GM12891 (cell line): ENCODE results near the gene TMCC1.

Experiments used
- DNase-seq: peaks from one replicate; pipeline ENCODE4 v3.0.0; 2011; ENCODE audit warnings: low spot score; ENCODE audit not compliant: insufficient read length
- FAIRE-seq: peaks from 2 replicates; lab custom pipeline; 2011; peaks lifted over from hg19 to GRCh38; lab: Jason Lieb, UNC
- PAX5 ChIP-seq: IDR thresholded peaks from 2 replicates; pipeline ENCODE4 v1.6.1; 2011; ENCODE audit warnings: low read length, moderate library complexity, mild to moderate bottlenecking; ENCODE audit not compliant: insufficient read depth, severe bottlenecking
- POLR2A ChIP-seq: IDR thresholded peaks from 2 replicates; pipeline ENCODE4 v1.6.1; 2011; ENCODE audit warnings: low read depth, low read length, control low read depth
- POLR2AphosphoS5 ChIP-seq: IDR thresholded peaks from 2 replicates; pipeline ENCODE4 v1.6.1; 2011; ENCODE audit warnings: low read depth, low read length, control low read depth
- POU2F2 ChIP-seq: IDR thresholded peaks from 2 replicates; pipeline ENCODE4 v1.6.1; 2011; ENCODE audit warnings: low read depth, mild to moderate bottlenecking, control low read depth, low read length, moderate library complexity
- SPI1 ChIP-seq: IDR thresholded peaks from 2 replicates; pipeline ENCODE4 v1.6.1; 2011; ENCODE audit warnings: low read depth, low read length, control low read depth
- TAF1 ChIP-seq: IDR thresholded peaks from 2 replicates; pipeline ENCODE4 v1.6.1; 2011; ENCODE audit warnings: low read depth, low read length, control low read depth

TMCC1 gene

DNA sequence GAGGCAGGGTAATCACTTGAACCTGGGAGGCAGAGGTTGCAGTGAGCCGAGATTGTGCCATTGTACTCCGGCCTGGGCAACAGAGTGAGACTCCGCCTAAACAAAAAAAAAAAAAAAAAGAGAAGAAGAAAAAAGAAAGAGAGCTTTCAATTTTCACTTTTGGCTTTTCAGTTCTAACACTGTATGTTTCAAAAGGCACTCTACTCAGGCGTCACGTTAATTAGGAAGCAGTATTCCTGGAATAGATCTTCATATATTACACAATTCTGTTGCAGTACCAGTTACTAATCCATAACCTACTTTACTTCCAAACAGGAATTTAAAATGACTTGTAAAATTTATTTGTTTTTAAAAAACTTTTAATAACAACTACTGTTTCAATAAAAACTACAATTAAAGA is 155.3 kb downstream of the TMCC1 start:
- TF ChIP-seq TAF1 = no peak
- TF ChIP-seq POLR2AphosphoS5 = no peak
- TF ChIP-seq PAX5 = no peak
- TF ChIP-seq SPI1 = no peak
- TF ChIP-seq POLR2A = no peak
- no peak for TF ChIP-seq POU2F2
- FAIRE-seq = no peak

DNA sequence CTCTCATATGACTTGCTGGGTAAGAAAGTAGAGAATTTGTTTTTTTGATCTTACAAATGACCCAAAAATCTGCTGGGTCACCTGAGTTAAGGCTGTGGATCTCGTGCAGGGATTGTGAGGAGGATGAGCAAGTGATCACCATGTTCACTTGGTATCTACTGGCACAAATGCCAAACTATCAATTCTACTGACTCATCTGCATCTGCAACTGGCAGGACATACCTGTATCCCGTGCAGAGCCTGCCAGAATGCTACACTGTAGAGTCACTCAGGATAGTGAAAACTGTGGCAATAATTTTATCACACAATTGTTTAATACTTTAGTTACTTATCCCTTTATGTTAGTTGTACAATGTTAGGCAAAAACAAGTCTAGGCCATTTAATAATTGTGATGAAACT is 157.4 kb downstream of the TMCC1 start:
- TF ChIP-seq SPI1 (no peak), TAF1 (no peak), POLR2AphosphoS5 (no peak), PAX5 (no peak), POLR2A (no peak), POU2F2 (no peak)
- DNase-seq (no peak), FAIRE-seq (no peak)

More for the DNA sequence above, 155.3 kb downstream of the TMCC1 start:
- no peak for DNase-seq

DNA sequence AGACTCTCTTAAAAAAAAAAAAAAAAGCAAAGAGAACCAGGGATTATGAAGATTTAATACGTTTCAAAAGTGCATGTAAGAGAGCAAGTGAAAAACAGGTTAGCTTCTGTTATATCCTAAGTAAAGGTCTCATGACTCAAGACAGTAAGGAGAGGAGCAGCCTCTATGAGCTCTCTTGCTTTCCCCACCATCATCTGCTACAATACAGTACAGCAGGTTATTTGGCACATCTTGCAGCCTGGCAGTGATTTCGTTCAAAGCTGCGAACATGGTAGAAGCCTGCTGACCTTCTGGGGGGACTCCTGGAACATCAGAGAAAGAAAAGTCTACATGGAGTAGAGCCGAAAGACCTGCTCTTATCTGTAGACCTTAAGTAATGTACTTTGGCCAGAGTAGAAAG is 157.9 kb downstream of the TMCC1 start:
- no peak for TF ChIP-seq POLR2A
- TF ChIP-seq POU2F2 = no peak
- no peak for TF ChIP-seq SPI1
- TF ChIP-seq POLR2AphosphoS5 = no peak
- TF ChIP-seq PAX5 = no peak
- no peak for TF ChIP-seq TAF1
- no peak for DNase-seq
- FAIRE-seq = no peak

DNA sequence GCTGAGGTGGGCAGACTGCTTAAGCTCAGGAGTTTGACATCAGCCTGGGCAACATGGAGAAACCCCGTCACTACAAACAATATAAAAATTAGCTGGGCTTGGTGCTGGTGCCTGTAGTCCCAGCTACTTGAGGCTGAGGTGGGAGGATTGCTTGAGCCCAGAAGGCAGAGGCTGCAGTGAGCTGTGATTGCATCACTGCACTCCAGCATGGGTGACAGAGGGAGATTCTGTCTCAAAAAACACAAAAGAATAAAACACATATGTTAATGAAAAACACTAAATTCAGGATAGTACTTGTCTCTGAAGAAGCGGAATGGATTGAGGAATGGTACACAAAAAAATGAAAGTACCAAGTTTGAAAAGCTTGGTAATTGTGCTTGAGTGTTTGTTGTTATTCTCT is 159.1 kb downstream of the TMCC1 start:
- no peak for FAIRE-seq

DNA sequence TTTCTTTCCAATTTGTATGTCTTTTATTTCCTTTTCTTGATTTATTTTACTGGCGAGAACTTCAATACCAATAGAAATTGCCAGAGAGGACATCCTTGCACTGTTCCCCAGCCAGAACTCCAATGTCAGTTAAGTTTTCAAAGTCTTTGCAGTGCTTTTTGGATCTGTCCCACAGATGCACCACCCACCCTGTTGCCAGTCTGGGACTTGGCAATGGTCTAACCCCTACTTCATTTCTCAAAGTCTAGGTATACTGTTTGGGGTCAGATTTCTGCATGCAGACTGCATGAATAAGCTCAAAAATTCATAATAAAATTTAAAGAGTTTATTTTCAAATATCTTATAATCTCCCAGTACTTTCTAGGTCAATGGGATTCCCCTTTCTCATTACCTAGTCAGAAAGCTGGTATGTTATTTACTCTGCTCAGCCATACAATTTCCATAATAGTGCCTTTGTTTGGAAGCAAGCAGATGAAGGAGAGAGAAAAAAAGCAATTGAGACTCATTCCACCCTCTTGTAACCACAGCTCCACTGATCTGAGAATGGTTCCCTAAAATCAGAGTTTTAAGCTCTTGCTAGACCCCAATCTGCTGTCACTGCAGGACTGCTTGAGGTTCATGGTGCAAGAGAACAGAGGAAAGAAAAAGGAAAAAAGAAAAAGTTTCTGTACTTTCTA is 161.2 kb downstream of the TMCC1 start:
- TF ChIP-seq POLR2AphosphoS5 (no peak), PAX5 (no peak), POU2F2 (no peak), POLR2A (no peak), TAF1 (no peak), SPI1 (no peak)
- FAIRE-seq (no peak), DNase-seq (no peak)

More for the DNA sequence above, 159.1 kb downstream of the TMCC1 start:
- no peak for DNase-seq
- no peak for TF ChIP-seq POLR2A
- TF ChIP-seq PAX5 = no peak
- TF ChIP-seq SPI1 = no peak
- TF ChIP-seq TAF1 = no peak
- no peak for TF ChIP-seq POU2F2
- TF ChIP-seq POLR2AphosphoS5 = no peak

DNA sequence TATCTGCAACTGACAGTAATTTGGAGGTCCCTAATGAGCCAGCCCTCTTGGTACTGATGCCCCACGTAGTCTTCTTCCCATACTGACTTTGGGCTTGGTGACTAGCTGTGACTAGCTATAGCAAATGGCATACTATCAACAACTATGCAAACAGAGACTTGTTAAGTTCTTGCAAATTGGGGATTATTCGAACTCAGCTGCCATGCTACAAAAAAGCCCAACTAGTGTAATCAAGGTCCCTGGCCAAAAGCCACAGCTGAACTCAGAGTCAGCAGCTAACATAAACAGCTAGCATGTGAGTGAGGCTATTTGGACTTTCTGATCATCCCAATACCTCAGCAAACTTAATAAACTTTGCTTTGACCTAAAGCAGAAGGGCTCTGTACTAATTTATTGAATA is 165.8 kb downstream of the TMCC1 start:
- DNase-seq = no peak
- no peak for FAIRE-seq
- TF ChIP-seq POLR2A = no peak

DNA sequence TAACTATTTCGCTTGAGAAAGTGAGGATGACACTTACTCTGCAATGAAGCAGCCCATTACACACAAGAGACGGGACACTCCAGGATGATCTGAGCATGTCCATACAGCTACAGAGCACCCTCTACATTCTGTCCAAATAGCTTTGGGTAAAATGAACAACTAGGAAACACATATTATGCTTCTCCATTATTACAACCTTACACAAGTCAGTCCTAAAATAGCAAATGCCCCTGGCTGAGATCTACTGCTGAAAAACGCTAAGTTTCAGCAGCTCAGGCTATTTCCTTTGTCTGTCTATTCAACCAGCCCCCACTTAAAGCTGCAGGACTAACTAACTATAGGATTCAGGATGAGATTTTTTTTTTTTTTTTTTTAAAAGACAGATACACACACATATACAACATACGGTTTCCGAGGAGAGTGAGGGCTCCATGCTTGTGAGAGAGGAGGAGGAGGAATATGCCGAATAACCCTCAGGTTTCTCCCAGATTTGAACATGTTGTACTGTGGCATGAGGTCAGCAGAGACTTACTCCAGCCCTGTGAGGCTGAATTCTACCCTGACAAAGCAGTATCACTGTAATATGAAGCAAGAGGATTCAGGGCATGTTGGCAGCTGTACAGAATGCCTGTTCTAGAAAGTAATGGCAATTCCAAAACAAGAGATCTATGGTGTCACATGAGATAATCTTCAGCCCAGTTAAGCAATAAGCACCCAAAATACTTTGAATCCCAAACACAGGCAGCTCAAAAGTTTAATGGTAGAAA is 169.8 kb downstream of the TMCC1 start:
- FAIRE-seq = no peak
- no peak for DNase-seq
- no peak for TF ChIP-seq SPI1
- no peak for TF ChIP-seq POU2F2
- TF ChIP-seq TAF1 = no peak

DNA sequence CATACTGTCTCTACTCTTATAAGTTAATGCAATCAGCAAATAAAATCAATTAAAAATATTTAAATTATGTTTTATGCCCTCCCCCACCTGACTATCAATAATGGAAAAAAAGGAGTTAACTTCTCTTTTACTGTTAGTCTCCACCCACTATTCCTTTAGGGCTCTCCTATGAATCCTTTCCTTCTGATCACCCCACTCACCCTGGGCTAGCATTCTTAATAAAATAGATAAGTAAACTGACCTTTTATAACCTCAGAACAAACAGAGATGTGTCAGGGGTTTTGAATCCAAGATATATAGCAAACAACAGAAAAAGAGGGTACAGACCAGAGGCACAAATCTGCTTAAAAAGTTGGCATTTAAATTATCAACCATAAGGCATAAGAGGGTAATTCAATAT is 171.0 kb downstream of the TMCC1 start:
- TF ChIP-seq SPI1 (no peak), PAX5 (no peak), POLR2A (no peak), TAF1 (no peak), POLR2AphosphoS5 (no peak), POU2F2 (no peak)
- DNase-seq (no peak), FAIRE-seq (no peak)

DNA sequence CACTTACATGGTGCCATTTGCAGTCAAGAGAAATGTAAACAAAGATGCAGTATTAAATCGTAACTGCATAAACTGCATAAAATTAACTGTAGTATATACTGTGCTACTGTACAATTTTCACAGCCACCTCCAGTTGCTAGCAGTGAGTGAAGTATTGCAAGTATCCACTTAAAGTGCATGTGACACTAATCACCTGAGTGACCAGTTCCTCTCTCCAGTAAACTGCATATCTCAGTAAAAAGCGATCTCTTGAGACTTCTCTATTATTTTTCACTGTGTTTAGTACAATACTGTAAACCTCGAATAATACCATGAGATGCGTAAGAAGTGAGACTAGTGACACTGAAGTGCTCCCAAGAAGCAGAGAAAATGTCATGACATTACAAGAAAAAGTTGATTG is 175.3 kb downstream of the TMCC1 start:
- DNase-seq = no peak
- FAIRE-seq = no peak
- TF ChIP-seq POLR2AphosphoS5 (no peak), POU2F2 (no peak), PAX5 (no peak), SPI1 (no peak), TAF1 (no peak), POLR2A (no peak)
